GM12865 (cell line): ENCODE results near the gene FBXW9.

ENCODE experiments used
- DNase-seq: peaks from one replicate; pipeline ENCODE4 v3.0.0; 2010; ENCODE audit warnings: low read depth
- H3K4me3 ChIP-seq: 2 replicates; pipeline ENCODE4 v1.5.1; 2011; ENCODE audit warnings: mild to moderate bottlenecking, low read depth, low read length, control low read depth
- TF ChIP-seq, protein P1 (sequence below): IDR thresholded peaks from 2 replicates; pipeline ENCODE4 v1.5.1; 2011; ENCODE audit warnings: low read length, control low read depth, low read depth, inconsistent platforms; ENCODE audit not compliant: insufficient read depth; ENCODE audit errors: missing control alignments

Gene FBXW9

DNA sequence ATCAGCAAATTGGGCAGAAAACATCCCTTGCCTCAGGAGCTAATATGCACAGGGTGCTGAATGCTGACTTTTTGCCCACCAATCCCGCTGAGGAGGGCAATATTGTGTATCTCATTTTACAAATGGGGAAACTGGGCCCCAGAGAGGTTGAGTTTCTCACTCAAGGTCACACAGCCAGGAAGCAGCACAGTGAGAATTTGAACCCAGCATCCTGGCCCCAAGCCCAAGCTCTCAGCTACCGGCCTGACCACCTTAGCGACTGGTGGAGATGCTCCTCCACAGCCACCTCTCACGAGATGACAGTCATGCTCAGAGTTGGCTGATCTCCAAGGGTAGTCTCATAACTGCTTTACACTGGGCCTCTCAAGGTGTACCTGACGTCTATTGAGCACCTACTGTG, 3.5 kb downstream of the FBXW9 start:
- no peak for DNase-seq
- TF ChIP-seq, protein P1, sequence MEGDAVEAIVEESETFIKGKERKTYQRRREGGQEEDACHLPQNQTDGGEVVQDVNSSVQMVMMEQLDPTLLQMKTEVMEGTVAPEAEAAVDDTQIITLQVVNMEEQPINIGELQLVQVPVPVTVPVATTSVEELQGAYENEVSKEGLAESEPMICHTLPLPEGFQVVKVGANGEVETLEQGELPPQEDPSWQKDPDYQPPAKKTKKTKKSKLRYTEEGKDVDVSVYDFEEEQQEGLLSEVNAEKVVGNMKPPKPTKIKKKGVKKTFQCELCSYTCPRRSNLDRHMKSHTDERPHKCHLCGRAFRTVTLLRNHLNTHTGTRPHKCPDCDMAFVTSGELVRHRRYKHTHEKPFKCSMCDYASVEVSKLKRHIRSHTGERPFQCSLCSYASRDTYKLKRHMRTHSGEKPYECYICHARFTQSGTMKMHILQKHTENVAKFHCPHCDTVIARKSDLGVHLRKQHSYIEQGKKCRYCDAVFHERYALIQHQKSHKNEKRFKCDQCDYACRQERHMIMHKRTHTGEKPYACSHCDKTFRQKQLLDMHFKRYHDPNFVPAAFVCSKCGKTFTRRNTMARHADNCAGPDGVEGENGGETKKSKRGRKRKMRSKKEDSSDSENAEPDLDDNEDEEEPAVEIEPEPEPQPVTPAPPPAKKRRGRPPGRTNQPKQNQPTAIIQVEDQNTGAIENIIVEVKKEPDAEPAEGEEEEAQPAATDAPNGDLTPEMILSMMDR: no peak
- H3K4me3 ChIP-seq: no peak overlapping the region

DNA sequence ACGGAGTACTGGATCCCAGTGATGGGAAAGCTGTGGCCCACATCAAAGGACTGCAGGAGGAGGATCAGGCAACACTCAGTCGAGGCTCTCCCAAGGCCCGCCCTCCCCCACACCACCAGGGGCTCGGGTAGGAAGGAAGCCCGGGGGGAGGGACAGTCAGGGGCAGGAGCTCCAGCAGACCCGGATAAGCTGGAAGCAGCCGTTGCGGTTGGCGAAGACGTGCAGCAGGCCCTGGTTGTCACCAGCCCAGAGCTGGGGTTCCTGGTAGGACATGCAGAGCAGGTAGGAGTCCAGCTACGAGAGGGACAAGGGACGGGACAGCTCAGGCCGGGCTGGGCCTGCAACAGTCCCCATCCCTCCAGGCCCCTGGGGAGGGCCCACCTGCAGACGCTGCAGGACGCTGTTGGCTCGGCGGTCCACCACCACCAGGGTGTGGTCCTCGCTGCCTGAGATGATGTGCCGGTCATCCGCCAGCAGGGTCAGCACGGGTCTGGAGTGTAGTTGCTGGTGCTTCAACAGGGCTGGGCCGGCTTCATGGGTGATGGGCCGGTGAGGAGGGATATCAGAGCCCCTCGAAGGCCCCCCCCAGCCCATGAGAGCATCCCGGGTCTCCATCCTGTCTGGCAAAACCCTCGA, 6.7 kb downstream of the FBXW9 start:
- H3K4me3 ChIP-seq: no peak overlapping the region
- TF ChIP-seq, protein P1: no peak
- no peak for DNase-seq

DNA sequence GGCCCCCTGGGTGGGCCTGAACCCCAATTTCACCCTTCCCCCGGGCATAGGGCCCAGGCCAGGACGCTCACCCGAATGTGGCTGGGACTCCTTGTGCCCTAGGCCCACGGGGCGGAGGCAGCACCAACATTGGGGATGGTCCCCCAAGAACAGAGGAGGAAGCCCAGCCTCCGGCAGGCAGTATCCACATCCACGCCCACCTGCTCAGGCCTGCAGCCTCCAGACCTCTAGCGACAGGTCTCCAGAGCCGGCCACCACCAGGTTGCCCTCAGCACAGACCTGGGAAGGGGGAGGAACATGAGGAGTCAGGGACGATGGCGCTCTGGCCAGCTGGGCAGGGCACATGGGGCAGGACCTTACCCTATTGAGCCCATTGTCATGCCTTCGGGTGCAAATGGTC, 7.4 kb downstream of the FBXW9 start:
- no peak overlapping the region for H3K4me3 ChIP-seq
- TF ChIP-seq, protein P1: no peak
- DNase-seq: no peak

DNA sequence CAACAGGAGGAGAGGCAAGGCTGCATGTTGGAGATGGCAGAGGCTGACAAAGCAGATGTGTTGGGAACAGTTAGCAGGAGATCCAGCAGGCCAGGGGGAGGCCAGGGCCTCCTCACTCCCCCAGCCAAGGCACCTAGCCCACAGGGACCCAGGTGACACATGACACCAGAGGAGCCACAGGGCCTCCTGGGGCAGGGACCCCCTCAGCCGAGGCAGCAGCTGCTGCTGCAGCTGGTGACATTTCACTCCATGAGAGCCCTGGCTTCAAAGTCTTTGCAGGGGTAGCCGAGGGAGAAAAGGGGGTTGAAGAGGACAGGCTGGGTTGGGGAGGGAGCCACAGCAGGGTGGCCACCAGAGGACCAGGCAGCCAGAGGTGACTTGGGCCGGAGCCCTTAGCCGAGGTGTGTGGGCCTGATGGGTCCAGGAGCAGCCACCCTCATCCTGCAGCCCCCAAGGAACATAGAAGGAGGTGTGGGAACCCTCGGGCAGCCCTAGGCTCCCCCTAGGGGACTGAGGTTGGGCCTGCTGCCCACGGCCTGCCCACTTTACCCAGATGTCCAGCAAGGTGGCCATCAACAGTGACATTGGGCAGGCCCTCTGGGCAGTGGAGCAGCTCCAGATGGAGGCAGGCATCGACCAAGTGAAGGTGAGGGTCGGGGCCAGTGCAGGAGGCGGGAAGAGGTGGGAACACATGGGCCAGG, 8.8 kb downstream of the FBXW9 start, which contains the start of gene GNG14:
Gene GNG14, plus strand, starts transcription at position 503 of the 701 bp plus-strand sequence. Its CDS starts 51 bp downstream, at position 554.
- DNase-seq: no peak
- no peak within 1 kb of the TSS for H3K4me3 ChIP-seq
- TF ChIP-seq, protein P1: no peak

DNA sequence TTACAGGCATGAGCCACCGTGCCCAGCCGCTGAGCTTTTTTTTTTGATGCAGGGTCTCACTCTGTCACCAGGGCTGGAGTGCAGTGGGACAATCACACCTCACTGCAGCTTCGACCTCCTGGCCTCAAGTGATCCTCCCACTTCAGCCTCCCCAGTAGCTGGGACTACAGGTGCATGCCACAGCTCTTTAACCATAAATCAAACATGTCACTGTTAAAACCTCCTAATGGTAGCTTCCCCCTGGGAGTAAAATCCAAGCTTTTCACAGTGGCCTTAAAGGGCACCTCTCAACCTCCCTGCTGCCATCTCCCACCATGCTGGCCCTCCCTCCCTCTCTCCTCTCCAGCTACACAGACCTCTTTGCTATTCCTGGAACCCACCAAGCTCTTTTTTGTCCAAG, 10.6 kb downstream of the FBXW9 start:
- H3K4me3 ChIP-seq: no peak overlapping the region
- no peak for DNase-seq
- TF ChIP-seq, protein P1: no peak

DNA sequence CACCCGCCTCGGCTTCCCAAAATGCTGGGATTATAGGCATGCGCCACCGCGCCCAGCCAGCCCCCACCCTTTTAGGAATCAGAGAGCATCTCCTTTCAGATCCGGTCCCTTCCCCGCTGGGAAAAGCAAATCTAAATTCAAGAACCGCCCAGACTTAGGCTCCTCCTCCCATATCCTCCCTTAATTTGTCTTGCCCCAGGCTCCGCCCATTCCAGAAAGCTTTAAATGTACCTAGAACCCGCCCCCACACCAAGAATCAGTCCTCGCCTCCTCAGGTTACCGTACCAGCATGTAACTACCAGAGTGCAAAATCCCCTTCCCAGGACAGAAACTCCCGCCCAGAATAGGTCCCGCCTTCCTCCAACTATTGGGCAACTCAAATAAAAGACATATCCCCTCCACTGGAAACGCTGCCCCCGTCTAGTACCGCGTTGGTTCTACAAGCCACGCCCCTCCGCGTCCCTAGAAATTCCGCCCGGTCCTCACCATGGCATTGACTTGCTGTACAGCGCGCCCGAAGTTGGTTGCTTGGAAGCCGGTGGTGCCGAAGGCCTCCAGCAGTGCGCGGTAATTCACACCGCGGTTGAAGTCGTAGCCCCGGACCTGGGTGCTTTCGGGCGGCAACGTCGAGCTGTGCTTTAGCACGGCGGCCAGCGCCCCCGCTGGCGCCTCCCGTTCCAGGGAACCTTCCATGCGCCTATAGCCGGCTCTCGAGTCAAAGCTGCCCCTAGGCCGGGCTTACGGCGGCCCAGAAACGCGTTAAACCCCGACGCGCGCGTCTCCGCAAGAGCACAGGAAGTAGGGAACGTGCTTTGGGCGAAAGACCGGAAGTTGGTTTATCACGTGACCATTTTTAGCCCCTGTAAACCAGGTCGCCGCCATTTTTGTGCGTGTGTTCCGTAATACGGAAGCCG, 15.1 kb downstream of the FBXW9 start, which contains the start of gene DHPS:
Gene DHPS, minus strand, starts transcription at position 807 of the 914 bp plus-strand sequence. Its CDS starts 114 bp downstream, at position 693.
- TF ChIP-seq, protein P1: no peak
- DNase-seq: peak; percentile 99
- H3K4me3 ChIP-seq: peak within 1 kb of the TSS; percentile 89
